NCI-H2029 (cell line): ENCODE measurements around the gene OR10A3.
"Not testable (repeated sequence)": the region's sequence is repeated elsewhere in the genome, so short reads cannot be mapped to it uniquely, and the experiment has no call there.

Source experiments
- DNase-seq: peaks from one replicate; lab custom pipeline; 2025; lab: John Stamatoyannopoulos, UW

Gene OR10A3

GRCh38 chr11:7941608-7942007, at the start of gene OR10A3:
TSS of gene OR10A3 (minus strand) at chr11:7941708. CDS start at chr11:7939520, 2,188 bp downstream.
- no peak for DNase-seq

- not testable (repeated sequence) for DNase-seq
Observed at GRCh38 chr11:7987560-7987883, 46.0 kb upstream of the OR10A3 start.

GRCh38 chr11:7986768-7987559, 45.5 kb upstream of the OR10A3 start, which contains the start of gene EIF3F:
TSS of gene EIF3F (plus strand) at chr11:7987337. CDS start at chr11:7987353, 16 bp downstream.
- peak; percentile 99 for DNase-seq

- no peak for DNase-seq
Observed at GRCh38 chr11:7983832-7984590, 42.5 kb upstream of the OR10A3 start.

GRCh38 chr11:7982582-7983119, 41.1 kb upstream of the OR10A3 start:
- DNase-seq, result no peak

GRCh38 chr11:7981619-7982157, 40.2 kb upstream of the OR10A3 start:
- no peak for DNase-seq

- no peak for DNase-seq
Observed at GRCh38 chr11:7977232-7977917, 35.9 kb upstream of the OR10A3 start.

- DNase-seq, result no peak
Observed at GRCh38 chr11:7974668-7975067, 33.2 kb upstream of the OR10A3 start.

GRCh38 chr11:7973011-7973410, 31.5 kb upstream of the OR10A3 start:
- DNase-seq, result no peak

- no peak for DNase-seq
Observed at GRCh38 chr11:7971846-7972245, 30.3 kb upstream of the OR10A3 start.

GRCh38 chr11:7969756-7970646, 28.5 kb upstream of the OR10A3 start:
- no peak for DNase-seq

- no peak for DNase-seq
Observed at GRCh38 chr11:7968686-7969085, 27.2 kb upstream of the OR10A3 start.

GRCh38 chr11:7967826-7968225, 26.3 kb upstream of the OR10A3 start:
- DNase-seq, result no peak

GRCh38 chr11:7967097-7967496, 25.6 kb upstream of the OR10A3 start:
- DNase-seq, result no peak

- DNase-seq, result no peak
Observed at GRCh38 chr11:7965386-7965785, 23.9 kb upstream of the OR10A3 start, which contains the start of gene NLRP10. TSS of gene NLRP10 (minus strand) at chr11:7965447. CDS start at chr11:7963495, 1,952 bp downstream.

- DNase-seq, result no peak
Observed at GRCh38 chr11:7964873-7965272, 23.4 kb upstream of the OR10A3 start.

GRCh38 chr11:7964261-7964660, 22.8 kb upstream of the OR10A3 start:
- DNase-seq, result no peak

GRCh38 chr11:7955191-7955590, 13.7 kb upstream of the OR10A3 start:
- DNase-seq, result no peak

GRCh38 chr11:7949934-7950333, 8.4 kb upstream of the OR10A3 start:
- DNase-seq, result no peak

GRCh38 chr11:7944123-7944522, 2.6 kb upstream of the OR10A3 start:
- DNase-seq, result no peak

- no peak for DNase-seq
Observed at GRCh38 chr11:7941146-7941545, 362 bp downstream of the OR10A3 start.
